HCT116 (cell line): ENCODE measurements around the gene HPS1. TPM values are rescaled to one million over a fixed set of nuclear protein-coding genes. Genes with fewer than 3 reads are reported as not detected.

ENCODE experiments used
- ATAC-seq: fragments of 200-7000 bp; cut with Tn5 transposase; 2 replicates; pipeline ENCODE4 v1.9.1; 2020; ENCODE audit warnings: mild to moderate bottlenecking, moderate library complexity
- BruUV-seq: library from RNA; stranded (reverse); fragments of 400-500 nt; replicated peaks from 2 replicates; lab custom pipeline; 2021; lab: Mats Ljungman, UMichigan
- CTCF ChIA-PET: fragments of 300-600 bp; sonication (Branson Sonifier 250); formaldehyde crosslinking; loops from one replicate; lab custom pipeline; 2021; ENCODE audit warnings: antibody characterized with exemption; lab: Charles Lee
- POLR2A ChIA-PET: fragments of 300-600, 350-600 bp; sonication (Branson Sonifier 250); formaldehyde crosslinking; loops from one replicate; lab custom pipeline; 2021; ENCODE audit warnings: antibody characterized with exemption; lab: Charles Lee
- RAD21 ChIA-PET, 2 experiments: fragments of 300-600 bp; sonication (Branson Sonifier 250); formaldehyde crosslinking; loops; one replicate each; lab custom pipeline; 2023; ENCODE audit warnings: low total read pairs in 2 of 2; ENCODE audit not compliant: uncharacterized antibody in 2 of 2, unreplicated experiment in 2 of 2, low non-redundant PET in 1 of 2; lab: Charles Lee
- DNase-seq: peaks from one replicate; pipeline ENCODE4 v3.0.0-alpha.2; 2010; ENCODE audit warnings: low read depth, low spot score
- H2AFZ ChIP-seq: fragments of 200-600 bp; shearing (Covaris generic), sonication (generic); 2 replicates; pipeline ENCODE4 v1.6.1; 2017; ENCODE audit warnings: low read depth, mixed run types, mixed read lengths, antibody characterized with exemption, low read length; ENCODE audit not compliant: poor library complexity, severe bottlenecking
- H3K27ac ChIP-seq: 2 replicates; pipeline ENCODE4 v1.5.1; 2012; ENCODE audit warnings: low read depth, low read length
- H3K27me3 ChIP-seq: fragments of 200-600 bp; sonication (generic); 2 replicates; pipeline ENCODE4 v1.6.1; 2016; ENCODE audit warnings: mixed run types, low read length, mixed read lengths; ENCODE audit not compliant: insufficient read depth
- H3K36me3 ChIP-seq, 2 experiments: fragments of 200-500 bp in 1 of 2; fragments of 200-600 bp in 1 of 2; sonication (Bioruptor generic) in 1 of 2; sonication (generic) in 1 of 2; 2 replicates each; pipeline versions ENCODE4 v1.5.1 to v1.6.1; 2014 to 2016; ENCODE audit warnings: low read length in 2 of 2, inconsistent platforms in 1 of 2, mixed read lengths in 1 of 2, mixed run types in 1 of 2; ENCODE audit not compliant: insufficient read depth in 2 of 2, control insufficient read depth in 1 of 2
- H3K4me1 ChIP-seq, 2 experiments: fragments of 200-600 bp in 1 of 2; sonication (generic) in 1 of 2; 2 replicates each; pipeline versions ENCODE4 v1.5.1 to v1.6.1; 2012 to 2017; ENCODE audit warnings: low read length in 2 of 2, inconsistent platforms in 1 of 2, mild to moderate bottlenecking in 1 of 2, mixed read lengths in 1 of 2, mixed run types in 1 of 2, moderate library complexity in 1 of 2; ENCODE audit not compliant: insufficient read depth in 2 of 2, control insufficient read depth in 1 of 2
- H3K4me2 ChIP-seq: fragments of 200-600 bp; sonication (generic); 2 replicates; pipeline ENCODE4 v1.6.1; 2017; ENCODE audit warnings: mixed run types, low read length, mixed read lengths
- H3K4me3 ChIP-seq, 2 experiments: fragments of 200-600 bp in 1 of 2; sonication (generic) in 1 of 2; replicated peaks in 1 of 2; 2 replicates each; pipeline ENCODE4 v1.5.1; 2011 to 2016; ENCODE audit warnings: low read length in 2 of 2, control low read depth in 1 of 2, low read depth in 1 of 2, mild to moderate bottlenecking in 1 of 2, mixed read lengths in 1 of 2, mixed run types in 1 of 2
- H3K79me2 ChIP-seq: fragments of 200-600 bp; sonication (generic); 2 replicates; pipeline ENCODE4 v1.6.1; 2017; ENCODE audit warnings: mild to moderate bottlenecking, mixed run types, low read length, moderate library complexity, mixed read lengths; ENCODE audit not compliant: insufficient read depth
- H3K9ac ChIP-seq: fragments of 200-600 bp; sonication (generic); 2 replicates; pipeline ENCODE4 v1.6.1; 2016; ENCODE audit warnings: low read length, mixed read lengths
- H3K9me2 ChIP-seq: fragments of 200-600 bp; sonication (generic), shearing (Covaris generic); 2 replicates; pipeline ENCODE4 v1.6.1; 2017; ENCODE audit warnings: mixed run types, mild to moderate bottlenecking, moderate library complexity; ENCODE audit not compliant: insufficient read depth
- H3K9me3 ChIP-seq, 2 experiments: fragments of 200-500 bp in 1 of 2; fragments of 200-600 bp in 1 of 2; sonication (Bioruptor generic) in 1 of 2; sonication (generic) in 1 of 2; 2 replicates each; pipeline ENCODE4 v1.6.1; 2014 to 2017; ENCODE audit warnings: low read length in 2 of 2, mixed read lengths in 2 of 2, inconsistent platforms in 1 of 2, low read depth in 1 of 2, mild to moderate bottlenecking in 1 of 2, mixed run types in 1 of 2, moderate library complexity in 1 of 2; ENCODE audit not compliant: control insufficient read depth in 1 of 2, insufficient read depth in 1 of 2
- H4K20me1 ChIP-seq: fragments of 200-600 bp; sonication (generic), shearing (Covaris generic); 2 replicates; pipeline ENCODE4 v1.6.1; 2017; ENCODE audit warnings: mixed run types, mild to moderate bottlenecking, moderate library complexity; ENCODE audit not compliant: insufficient read depth
- CBX3 ChIP-seq: IDR thresholded peaks from 2 replicates; pipeline ENCODE4 v1.6.1; 2012; ENCODE audit warnings: low read depth
- EGR1 ChIP-seq: IDR thresholded peaks from 2 replicates; pipeline ENCODE4 v1.6.1; 2012; ENCODE audit warnings: low read depth
- ELF1 ChIP-seq: IDR thresholded peaks from 2 replicates; pipeline ENCODE4 v1.6.1; 2012; ENCODE audit warnings: low read depth, borderline replicate concordance
- EZH2phosphoT487 ChIP-seq: fragments of 200-600 bp; IDR thresholded peaks from 2 replicates; pipeline ENCODE4 v1.6.1; 2018; ENCODE audit warnings: antibody characterized with exemption, borderline replicate concordance
- RAD21 ChIP-seq: IDR thresholded peaks from 2 replicates; pipeline ENCODE4 v1.6.1; 2012; ENCODE audit warnings: low read depth, mild to moderate bottlenecking
- SIN3A ChIP-seq: IDR thresholded peaks from 2 replicates; pipeline ENCODE4 v1.6.1; 2012; ENCODE audit warnings: low read depth
- SP1 ChIP-seq: IDR thresholded peaks from 2 replicates; pipeline ENCODE4 v1.6.1; 2012; ENCODE audit warnings: low read depth
- SRF ChIP-seq: IDR thresholded peaks from 2 replicates; pipeline ENCODE4 v1.6.1; 2012; ENCODE audit warnings: low read depth
- YY1 ChIP-seq: IDR thresholded peaks from 2 replicates; pipeline ENCODE4 v1.6.1; 2011; ENCODE audit warnings: low read length, low read depth, moderate library complexity, mild to moderate bottlenecking; ENCODE audit not compliant: insufficient replicate concordance; ENCODE audit errors: extremely low read depth
- ZNF274 ChIP-seq: fragments of 200-500 bp; sonication (Bioruptor generic); IDR thresholded peaks from 2 replicates; pipeline ENCODE4 v1.6.1; 2014; ENCODE audit warnings: mild to moderate bottlenecking, low read depth, low read length, inconsistent platforms
- intact Hi-C: fragments of 100-400 bp; cut with micrococcal nuclease; formaldehyde crosslinking; loops from 2 replicates; pipeline ENCODE4 v1.10.0; 2022
- total RNA-seq: library from RNA; stranded (reverse); gene quantifications from one replicate; pipeline ENCODE4 v1.2.1, GENCODE V29; 2021; ENCODE audit not compliant: unreplicated experiment
- TF ChIP-seq, protein P1 (sequence below): IDR thresholded peaks from 2 replicates; pipeline ENCODE4 v1.6.1; 2012
- TF ChIP-seq, protein P2 (sequence below): IDR thresholded peaks from 2 replicates; pipeline ENCODE4 v1.6.1; 2011; ENCODE audit warnings: mild to moderate bottlenecking, low read length, moderate library complexity; ENCODE audit not compliant: insufficient replicate concordance; ENCODE audit errors: extremely low read depth
- TF ChIP-seq, protein P3 (sequence below): IDR thresholded peaks from 2 replicates; pipeline ENCODE4 v1.6.1; 2012
- TF ChIP-seq, protein P4 (sequence below), 3 experiments: fragments of 200-600 bp in 1 of 3; sonication (generic) in 1 of 3; IDR thresholded peaks in 2 of 3; conservative IDR thresholded peaks in 1 of 3; 2 replicates each; pipeline ENCODE4 v1.5.1; 2012 to 2017; ENCODE audit warnings: low read depth in 2 of 3, low read length in 2 of 3, antibody characterized with exemption in 1 of 3, borderline replicate concordance in 1 of 3, control low read depth in 1 of 3, mild to moderate bottlenecking in 1 of 3, mixed read lengths in 1 of 3, mixed run types in 1 of 3, moderate library complexity in 1 of 3; ENCODE audit not compliant: insufficient read depth in 1 of 3

HPS1 gene
- total RNA-seq, 1 experiment from 2014 or later = 64.3 TPM

DNA sequence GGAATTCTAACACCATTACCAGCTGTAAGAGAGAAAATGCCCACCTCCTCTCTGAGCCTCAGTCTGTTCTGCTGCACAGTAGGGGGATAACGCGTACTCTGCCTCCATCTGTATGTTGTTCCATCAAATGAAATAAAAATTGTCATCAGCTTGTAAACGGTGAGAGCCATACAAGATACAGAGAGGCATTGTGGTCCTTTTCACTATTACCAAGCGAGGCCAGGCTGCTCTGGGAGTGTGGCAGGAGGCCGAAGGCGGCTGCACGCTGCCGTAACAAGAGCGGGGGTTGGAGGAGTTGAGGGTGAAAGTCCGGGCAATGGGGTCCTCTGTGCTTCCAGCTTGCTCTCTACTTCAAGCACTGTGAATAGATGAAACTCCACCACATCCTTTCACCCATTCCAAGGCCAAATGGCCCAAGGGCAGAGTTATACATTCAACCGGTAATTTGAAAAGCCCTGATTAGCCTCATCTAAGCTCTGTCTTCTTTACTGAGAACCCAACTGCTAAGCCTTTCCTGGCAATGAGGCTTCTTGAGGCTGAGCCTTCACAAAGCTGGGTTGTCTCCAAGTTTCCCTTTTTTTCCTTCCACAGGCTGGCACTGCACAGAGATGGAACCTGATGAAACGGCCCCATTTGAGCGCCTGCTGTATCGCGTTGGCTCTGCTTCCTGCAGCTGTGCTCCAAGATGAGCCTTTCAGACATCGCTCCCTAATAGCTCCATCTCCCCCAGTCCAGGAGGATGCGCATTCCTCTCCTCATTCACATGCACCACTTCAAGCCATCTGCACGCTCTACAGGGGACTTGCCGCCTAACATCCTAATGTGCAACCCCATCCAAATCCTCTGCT lies 78.9 kb downstream of the HPS1 start:
- no peak for DNase-seq
- Histone ChIP-seq H3K4me1 (no peaks in the 10 kb centered on the region), H3K4me2 (no peak overlapping the region), H4K20me1 (no peaks in the 10 kb centered on the region), H3K79me2 (no peaks in the 10 kb centered on the region), H3K4me3 (no peak overlapping the region), H3K27ac (no peak overlapping the region), H3K9ac (no peak overlapping the region), H3K9me2 (no peaks in the 10 kb centered on the region), H3K27me3 (no peaks in the 10 kb centered on the region), H2AFZ (no peak overlapping the region), H3K36me3 (no peaks in the 10 kb centered on the region), H3K9me3 (no peaks in the 10 kb centered on the region)
- ChIA-PET CTCF (no interaction called here), POLR2A (no interaction called here), RAD21 (no interaction called here)
- no peak for ATAC-seq
- intact Hi-C loops = no loop called here
- BruUV-seq = no TSS peak
- TF ChIP-seq, protein P1, sequence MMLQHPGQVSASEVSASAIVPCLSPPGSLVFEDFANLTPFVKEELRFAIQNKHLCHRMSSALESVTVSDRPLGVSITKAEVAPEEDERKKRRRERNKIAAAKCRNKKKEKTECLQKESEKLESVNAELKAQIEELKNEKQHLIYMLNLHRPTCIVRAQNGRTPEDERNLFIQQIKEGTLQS = no peak
- TF ChIP-seq EZH2phosphoT487 (no peak), SRF (no peak), ELF1 (no peak), EGR1 (no peak), RAD21 (no peak), CBX3 (no peak), SP1 (no peak), SIN3A (no peak), YY1 (no peak), ZNF274 (no peak)
- TF ChIP-seq, protein P2, sequence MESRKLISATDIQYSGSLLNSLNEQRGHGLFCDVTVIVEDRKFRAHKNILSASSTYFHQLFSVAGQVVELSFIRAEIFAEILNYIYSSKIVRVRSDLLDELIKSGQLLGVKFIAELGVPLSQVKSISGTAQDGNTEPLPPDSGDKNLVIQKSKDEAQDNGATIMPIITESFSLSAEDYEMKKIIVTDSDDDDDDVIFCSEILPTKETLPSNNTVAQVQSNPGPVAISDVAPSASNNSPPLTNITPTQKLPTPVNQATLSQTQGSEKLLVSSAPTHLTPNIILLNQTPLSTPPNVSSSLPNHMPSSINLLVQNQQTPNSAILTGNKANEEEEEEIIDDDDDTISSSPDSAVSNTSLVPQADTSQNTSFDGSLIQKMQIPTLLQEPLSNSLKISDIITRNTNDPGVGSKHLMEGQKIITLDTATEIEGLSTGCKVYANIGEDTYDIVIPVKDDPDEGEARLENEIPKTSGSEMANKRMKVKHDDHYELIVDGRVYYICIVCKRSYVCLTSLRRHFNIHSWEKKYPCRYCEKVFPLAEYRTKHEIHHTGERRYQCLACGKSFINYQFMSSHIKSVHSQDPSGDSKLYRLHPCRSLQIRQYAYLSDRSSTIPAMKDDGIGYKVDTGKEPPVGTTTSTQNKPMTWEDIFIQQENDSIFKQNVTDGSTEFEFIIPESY = no peak
- TF ChIP-seq, protein P3, sequence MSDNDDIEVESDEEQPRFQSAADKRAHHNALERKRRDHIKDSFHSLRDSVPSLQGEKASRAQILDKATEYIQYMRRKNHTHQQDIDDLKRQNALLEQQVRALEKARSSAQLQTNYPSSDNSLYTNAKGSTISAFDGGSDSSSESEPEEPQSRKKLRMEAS = no peak
- TF ChIP-seq, protein P4, sequence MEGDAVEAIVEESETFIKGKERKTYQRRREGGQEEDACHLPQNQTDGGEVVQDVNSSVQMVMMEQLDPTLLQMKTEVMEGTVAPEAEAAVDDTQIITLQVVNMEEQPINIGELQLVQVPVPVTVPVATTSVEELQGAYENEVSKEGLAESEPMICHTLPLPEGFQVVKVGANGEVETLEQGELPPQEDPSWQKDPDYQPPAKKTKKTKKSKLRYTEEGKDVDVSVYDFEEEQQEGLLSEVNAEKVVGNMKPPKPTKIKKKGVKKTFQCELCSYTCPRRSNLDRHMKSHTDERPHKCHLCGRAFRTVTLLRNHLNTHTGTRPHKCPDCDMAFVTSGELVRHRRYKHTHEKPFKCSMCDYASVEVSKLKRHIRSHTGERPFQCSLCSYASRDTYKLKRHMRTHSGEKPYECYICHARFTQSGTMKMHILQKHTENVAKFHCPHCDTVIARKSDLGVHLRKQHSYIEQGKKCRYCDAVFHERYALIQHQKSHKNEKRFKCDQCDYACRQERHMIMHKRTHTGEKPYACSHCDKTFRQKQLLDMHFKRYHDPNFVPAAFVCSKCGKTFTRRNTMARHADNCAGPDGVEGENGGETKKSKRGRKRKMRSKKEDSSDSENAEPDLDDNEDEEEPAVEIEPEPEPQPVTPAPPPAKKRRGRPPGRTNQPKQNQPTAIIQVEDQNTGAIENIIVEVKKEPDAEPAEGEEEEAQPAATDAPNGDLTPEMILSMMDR (IDR thresholded peaks at IDR 0.05 in 2 of 3, conservative IDR thresholded peaks at IDR 0.05 in 1 of 3; ENCODE audit: borderline replicate concordance in 1 of 3, insufficient read depth in 1 of 3, low read depth in 2 of 3, low read length in 2 of 3) = no peak
